Ureter (tissue), 1 donor: ENCODE measurements around the gene PEAR1. TPM values are rescaled to one million over a fixed set of nuclear protein-coding genes. Genes with fewer than 3 reads are reported as not detected.

Source experiments
- DNase-seq: peaks from one replicate; pipeline ENCODE4 v3.0.0-alpha.2; 2020; ENCODE audit warnings: low spot score
- total RNA-seq: library from RNA; stranded (reverse); gene quantifications from one replicate; pipeline ENCODE4 v1.2.4, GENCODE V29; 2023
- donor health status: DM: yes; HTN: yes; CAD: no.

Gene PEAR1
- total RNA-seq, 1 donor from 2014 or later = 10.0 TPM

GRCh38 chr1:156884560-156885184 lies 8.8 kb upstream of the PEAR1 start:
- DNase-seq = no peak

DNA sequence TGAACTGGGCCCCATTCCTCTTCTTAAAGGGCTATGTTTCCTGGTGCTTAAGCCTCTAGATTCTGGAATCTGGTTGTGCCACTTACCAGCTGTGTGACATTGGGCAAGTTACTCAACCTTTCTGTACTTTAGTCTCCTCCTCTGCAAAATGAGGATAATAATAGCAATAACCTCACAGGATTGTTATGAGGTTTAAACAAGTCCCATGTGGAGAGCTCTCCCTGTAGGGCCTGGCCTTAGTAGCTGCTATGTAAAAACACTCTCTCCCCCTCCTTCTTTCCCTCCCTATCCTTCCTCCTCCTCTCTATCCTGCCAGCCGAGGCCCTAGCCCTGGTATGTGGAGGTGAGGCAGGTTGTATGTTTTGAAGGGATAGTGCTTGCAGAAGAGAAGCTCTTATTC lies 8.2 kb upstream of the PEAR1 start:
- no peak for DNase-seq

- DNase-seq = no peak
These were observed 7.6 kb upstream of the PEAR1 start for GRCh38 chr1:156885880-156886355.

DNA sequence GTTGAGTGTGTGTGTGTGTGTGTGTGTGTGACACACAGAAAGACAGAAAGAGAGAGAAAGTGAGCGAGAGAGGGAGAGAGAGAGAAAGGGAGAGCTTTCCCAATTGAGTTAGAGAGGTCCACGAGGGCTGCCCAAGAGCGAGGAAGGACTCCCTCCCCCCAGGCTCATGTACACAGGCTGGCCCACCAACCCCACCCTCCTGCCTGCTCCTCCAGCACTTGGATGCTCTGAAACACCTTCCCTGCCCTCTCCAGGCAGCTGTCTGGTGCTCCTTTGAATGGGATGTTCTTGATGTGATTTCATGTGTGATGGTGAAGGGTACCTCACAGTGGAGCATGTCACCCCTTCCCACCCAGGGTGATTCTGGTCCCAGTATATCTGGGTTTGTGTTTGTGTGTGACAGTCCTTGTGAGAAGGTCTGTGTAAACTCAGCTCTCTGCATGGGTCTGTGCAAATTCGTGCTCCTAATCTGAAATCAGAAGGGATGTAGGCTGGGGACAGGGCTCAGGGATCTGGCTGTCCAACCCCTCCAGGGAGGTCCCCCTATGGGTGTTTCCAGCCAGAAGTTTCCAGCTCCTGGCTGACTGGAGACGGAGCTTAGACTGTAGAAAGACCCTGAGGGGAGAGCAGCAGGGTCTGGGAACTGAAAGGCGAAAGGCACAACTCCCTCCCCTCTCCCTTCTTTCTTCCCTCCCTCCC lies 6.8 kb upstream of the PEAR1 start:
- DNase-seq = no peak

GRCh38 chr1:156887317-156887716 lies 6.2 kb upstream of the PEAR1 start:
- DNase-seq = no peak

DNA sequence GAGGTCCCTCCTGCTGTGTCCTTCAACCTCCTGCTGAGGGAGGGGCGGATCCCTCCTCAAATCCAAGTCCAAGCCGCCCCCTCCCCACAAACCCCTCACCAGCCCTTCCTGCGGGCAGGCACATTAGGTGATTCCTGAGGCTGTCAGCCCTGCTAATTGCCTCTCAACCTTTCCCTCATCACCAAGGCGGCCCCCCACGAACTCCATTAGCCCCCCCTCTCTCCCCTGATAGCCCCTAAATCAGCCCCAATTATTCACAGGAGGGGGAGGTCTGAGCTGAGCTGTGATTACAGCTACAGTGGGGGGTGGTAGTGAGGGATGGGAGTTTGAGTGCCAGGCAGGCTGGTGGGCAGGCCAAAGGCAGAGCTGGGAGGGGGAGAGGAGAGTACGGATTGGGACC lies 5.8 kb upstream of the PEAR1 start:
- no peak for DNase-seq

DNA sequence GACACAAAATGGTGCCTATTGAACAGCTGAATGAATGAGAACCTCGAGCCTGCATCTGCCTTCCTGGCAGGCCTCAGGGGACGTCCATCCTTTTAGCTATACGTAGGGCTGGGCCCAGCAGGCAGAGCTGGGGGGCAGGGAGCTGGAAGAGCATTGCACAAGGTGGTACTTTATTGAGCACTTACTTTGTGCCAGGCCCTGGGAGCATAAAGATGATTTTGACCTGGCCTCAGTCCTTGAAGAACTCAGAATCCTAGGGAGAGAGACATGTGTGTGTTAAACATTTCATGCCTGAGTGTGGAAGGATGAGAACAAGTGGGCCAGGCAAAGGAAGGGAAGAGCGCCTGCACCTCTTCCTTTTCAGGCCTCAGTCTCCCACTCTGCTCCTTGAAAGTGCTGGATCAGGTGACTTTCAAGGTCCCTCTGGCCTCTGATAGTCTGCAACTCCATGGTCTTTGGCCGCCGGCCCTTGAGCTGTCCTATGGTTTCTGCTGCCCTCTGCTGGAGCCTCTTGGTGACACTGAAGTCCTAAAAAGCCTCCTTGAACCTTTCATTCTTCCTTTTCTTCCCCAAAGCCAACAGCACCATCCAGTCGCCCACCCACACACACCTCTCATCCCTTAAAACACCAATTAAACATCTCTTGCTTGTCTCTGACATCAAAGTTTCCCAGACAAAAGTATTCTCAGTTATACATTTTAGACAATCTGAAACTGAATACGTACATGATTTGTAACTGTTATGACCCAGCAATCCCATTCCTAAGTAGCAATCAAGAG lies 3.5 kb upstream of the PEAR1 start:
- DNase-seq = peak; percentile 80

- peak; percentile 90 for DNase-seq
These were observed 1.1 kb upstream of the PEAR1 start for GRCh38 chr1:156892190-156893047.

GRCh38 chr1:156894001-156894400 lies 483 bp downstream of the PEAR1 start:
- DNase-seq = no peak

GRCh38 chr1:156894711-156895454 lies 1.4 kb downstream of the PEAR1 start:
- DNase-seq = no peak

GRCh38 chr1:156895455-156895812 lies 1.9 kb downstream of the PEAR1 start:
- no peak for DNase-seq

DNA sequence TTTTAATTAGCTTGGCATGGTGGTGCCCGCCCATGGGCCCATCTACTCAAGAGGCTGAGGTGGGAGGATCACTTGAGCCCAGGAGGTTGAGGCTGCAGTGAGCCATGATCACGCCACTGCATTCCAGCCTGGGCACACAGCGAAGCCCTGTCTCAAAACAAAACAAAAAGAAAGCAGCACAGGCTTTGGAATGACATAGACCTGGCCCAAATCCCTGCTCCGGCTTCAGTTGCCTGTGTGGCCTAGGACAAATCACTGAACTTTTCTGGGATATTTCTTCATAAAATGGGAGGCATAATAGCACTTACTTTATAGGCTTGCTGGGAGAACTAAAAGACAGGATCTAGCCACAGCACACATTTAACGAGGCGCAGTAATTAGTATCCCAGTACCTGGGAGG lies 2.4 kb downstream of the PEAR1 start:
- DNase-seq = no peak

GRCh38 chr1:156896490-156897033 lies 3.0 kb downstream of the PEAR1 start:
- DNase-seq = no peak

DNA sequence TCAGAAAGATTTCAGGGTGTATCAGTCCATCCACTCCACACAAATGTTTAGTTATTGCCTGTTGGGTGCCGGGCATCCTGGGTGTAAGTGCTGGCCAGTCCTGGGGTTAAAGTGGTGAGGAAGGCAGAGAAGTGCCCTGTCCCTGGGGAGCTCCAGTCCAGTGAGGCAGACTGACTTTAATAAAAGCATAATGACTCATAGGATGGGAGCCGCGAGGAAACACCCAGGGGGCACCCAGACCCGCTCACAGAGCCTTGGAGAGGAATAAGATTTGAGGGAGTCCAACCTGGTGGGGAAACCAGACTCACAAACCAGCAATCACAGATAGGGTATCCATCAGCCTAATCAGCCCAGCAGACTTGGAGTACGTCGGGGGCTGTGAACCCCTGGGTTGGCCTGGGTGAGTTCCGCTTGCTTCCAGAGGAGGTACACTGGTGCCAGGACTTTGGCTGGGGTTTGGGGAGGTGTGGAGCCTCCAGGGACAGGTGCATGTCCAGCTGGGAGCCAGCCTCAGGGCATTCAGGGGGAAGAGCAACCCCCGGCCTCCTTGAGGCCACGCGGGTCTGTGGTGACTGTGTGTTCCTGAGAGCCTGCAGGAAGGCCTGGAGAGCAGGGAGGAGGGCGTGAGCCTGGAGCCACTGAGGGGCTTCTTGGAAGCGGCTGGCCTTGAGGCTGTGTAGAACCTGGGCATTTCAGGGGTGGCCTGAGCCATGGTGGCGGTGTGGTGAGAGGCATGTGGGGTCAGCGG lies 3.7 kb downstream of the PEAR1 start:
- no peak for DNase-seq

- DNase-seq = peak; percentile 56
These were observed 4.6 kb downstream of the PEAR1 start for GRCh38 chr1:156898161-156898566.

DNA sequence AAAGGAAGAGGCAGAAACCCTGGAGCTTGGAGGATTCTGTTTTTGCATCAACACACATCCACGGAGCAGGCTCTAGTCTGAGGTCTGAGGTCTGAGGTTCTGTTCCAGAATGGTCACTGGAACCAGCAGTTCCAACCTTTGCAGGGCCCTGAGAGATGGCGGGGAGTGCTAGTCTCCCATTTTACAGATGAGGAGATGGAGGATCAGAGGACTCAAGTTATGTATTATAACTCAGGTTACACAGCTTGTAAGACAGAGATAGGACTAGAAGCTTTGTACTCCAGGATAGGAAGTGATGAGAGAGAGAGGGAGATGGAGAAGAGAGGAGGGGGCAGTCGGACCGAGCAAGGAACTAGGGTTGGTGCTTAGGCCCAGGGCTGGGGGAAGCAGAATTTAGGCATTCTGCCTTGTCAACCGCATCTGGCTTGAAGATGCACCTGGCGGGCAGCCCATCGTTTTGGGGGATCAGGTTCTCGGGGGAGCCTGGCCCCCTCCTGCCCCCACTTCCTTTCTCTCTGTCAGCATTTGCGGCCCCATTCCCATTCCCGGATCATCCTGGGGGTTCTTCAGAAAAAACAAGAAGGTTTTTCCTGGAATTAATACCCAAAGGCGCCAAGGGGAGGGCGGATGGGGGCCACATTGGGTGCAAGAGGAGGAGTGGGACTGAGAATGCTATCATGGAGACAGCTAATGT lies 5.6 kb downstream of the PEAR1 start:
- no peak for DNase-seq

GRCh38 chr1:156899956-156900718 lies 6.6 kb downstream of the PEAR1 start:
- DNase-seq = no peak

DNA sequence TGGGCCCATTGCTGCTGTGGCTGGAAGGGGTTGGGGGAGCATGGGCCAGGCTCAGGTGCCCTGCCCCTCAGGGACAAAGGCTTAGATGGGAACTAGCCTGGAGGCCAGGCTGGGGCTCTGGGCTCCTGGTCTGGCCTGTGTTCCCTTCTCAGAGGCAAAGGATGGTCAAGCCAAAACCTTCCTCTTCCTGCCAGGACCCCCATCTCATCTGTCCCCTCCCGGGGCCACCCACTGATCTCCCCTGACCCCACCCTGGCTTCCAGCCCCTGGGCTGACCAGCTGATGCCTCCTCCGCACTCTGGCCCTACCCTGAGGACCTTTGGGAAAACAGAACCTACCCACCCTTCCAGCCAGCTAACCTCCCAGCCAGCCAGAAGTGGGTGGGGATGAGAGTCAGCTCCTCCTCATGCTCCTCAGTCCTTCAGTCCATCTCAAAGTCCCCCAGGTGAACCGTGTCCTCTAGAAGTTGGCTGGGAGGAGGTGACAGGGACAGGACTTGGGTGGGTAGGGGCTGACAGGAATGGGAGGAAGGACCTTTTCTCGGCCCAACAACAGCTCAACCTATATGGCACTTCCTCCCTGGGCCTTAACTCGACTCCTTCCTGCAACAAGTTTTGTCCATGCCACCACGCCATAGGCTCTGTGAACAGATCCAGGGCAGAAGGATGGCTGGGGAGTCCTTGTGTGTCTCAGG lies 7.5 kb downstream of the PEAR1 start:
- DNase-seq = no peak
